B cell (primary cell): Measurements from ENCODE around the gene CNGA1.

Source experiments
- CTCF ChIP-seq: fragments of 200-600 bp; IDR thresholded peaks from one replicate; pipeline ENCODE4 v1.8.0; 2022; ENCODE audit warnings: antibody characterized with exemption, mild to moderate bottlenecking
- EZH2 ChIP-seq: IDR thresholded peaks from 2 replicates; pipeline ENCODE4 v1.6.1; 2012; ENCODE audit warnings: borderline replicate concordance, low read depth, mild to moderate bottlenecking, moderate library complexity, low read length; ENCODE audit not compliant: insufficient read depth, poor library complexity, severe bottlenecking

DNA sequence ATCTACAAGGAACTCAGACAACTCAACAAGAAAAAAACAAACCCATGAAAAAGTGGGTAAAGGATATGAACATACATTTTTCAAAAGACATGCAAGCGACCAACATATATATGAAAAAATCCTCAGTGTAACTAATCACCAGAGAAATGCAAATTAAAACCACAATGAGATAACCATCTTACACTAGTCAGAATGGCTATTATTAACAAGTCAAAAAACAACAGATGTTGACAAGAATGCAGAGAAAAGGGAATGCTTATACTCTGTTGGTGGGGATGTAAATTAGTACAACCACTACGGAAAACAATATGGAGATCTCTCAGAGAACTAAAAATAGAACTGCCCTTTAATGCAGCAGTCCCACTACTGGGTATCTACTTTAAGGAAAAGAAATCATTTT, 12.2 kb upstream of the CNGA1 start:
- TF ChIP-seq CTCF (no peak), EZH2 (no peak)
